Lower leg skin (tissue), 4 donors: ENCODE results near the gene PRXL2B. TPM values are rescaled to one million over a fixed set of nuclear protein-coding genes. Genes with fewer than 3 reads are reported as not detected.

ENCODE experiments used
- DNase-seq, 2 donors: peaks; one replicate each; pipeline ENCODE4 v3.0.0-alpha.2; 2019; ENCODE audit warnings: low spot score in 2 of 2
- H3K4me3 ChIP-seq: fragments of 200-600 bp; sonication (generic); 2 replicates; pipeline ENCODE4 v1.5.1; 2017; ENCODE audit warnings: mild to moderate bottlenecking, low read depth; ENCODE audit not compliant: poor library complexity, severe bottlenecking
- POLR2A ChIP-seq, 2 donors: fragments of 450-650 bp; IDR thresholded peaks; one replicate each; pipeline ENCODE4 v1.6.1; 2016 to 2017; ENCODE audit warnings: antibody characterized with exemption in 2 of 2, mild to moderate bottlenecking in 1 of 2, moderate library complexity in 1 of 2
- WGBS, 2 donors: methylation state at CpG; one replicate each; pipeline ENCODE4 v1.1.5; 2018; 5-methylcytosine and 5-hydroxymethylcytosine counted together
- intact Hi-C: fragments of 100-400 bp; cut with DNase I; formaldehyde crosslinking; loops from one replicate; pipeline ENCODE4 v1.15.0; 2023; ENCODE audit warnings: low total_unique reads
- total RNA-seq, 4 donors: library from RNA; depleted of rRNA; stranded (reverse); fragments of >200 nt; gene quantifications; one replicate each; pipeline ENCODE4 v1.1.0, GENCODE V29; 2016
- TF ChIP-seq, protein P1 (sequence below), 3 donors: fragments of 450-650 bp; IDR thresholded peaks; one replicate each; pipeline ENCODE4 v1.5.1; 2016; ENCODE audit warnings: antibody characterized with exemption in 3 of 3, mild to moderate bottlenecking in 3 of 3, moderate library complexity in 2 of 3

Gene PRXL2B
- total RNA-seq, 4 donors from 2014 or later = 5.6 to 16.4 (median 12.0) TPM

DNA sequence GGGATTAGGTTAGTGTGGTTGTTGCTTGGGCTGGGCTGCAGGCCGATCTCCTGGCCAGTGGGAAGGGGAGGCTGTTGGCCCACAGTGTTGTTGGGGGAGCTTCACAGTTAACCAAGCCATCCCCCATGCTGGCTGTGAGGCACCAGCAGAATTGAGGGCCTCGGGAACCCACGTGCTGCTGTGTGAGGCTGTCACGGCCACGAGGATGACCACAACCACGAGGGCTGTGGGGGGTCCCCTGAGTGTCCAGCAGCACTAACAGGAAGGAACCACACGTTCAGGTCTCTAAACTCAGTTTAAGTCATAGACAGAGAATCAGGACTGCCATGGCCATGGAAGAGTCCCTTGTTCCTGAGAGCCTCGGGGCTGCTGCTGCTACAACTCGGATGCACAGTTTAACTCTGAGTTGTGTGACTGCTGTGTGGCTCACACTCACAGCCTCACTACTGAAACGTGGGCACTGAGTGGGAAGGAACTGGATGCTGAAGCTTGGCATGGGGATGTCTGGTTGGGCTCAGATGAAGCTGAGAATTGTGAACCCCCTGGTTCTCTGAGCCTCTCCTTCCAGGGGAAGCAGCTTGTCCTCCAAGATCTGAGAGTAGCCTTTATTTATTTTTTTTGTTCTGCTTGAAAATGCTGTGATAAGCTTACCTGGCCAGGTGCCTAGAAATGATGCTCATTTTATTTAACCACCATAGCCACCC, 51.0 kb downstream of the PRXL2B start:
- no peak for TF ChIP-seq POLR2A (IDR thresholded peaks at IDR 0.05)
- TF ChIP-seq, protein P1, sequence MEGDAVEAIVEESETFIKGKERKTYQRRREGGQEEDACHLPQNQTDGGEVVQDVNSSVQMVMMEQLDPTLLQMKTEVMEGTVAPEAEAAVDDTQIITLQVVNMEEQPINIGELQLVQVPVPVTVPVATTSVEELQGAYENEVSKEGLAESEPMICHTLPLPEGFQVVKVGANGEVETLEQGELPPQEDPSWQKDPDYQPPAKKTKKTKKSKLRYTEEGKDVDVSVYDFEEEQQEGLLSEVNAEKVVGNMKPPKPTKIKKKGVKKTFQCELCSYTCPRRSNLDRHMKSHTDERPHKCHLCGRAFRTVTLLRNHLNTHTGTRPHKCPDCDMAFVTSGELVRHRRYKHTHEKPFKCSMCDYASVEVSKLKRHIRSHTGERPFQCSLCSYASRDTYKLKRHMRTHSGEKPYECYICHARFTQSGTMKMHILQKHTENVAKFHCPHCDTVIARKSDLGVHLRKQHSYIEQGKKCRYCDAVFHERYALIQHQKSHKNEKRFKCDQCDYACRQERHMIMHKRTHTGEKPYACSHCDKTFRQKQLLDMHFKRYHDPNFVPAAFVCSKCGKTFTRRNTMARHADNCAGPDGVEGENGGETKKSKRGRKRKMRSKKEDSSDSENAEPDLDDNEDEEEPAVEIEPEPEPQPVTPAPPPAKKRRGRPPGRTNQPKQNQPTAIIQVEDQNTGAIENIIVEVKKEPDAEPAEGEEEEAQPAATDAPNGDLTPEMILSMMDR (IDR thresholded peaks at IDR 0.05) = no peak
- no peak overlapping the region for H3K4me3 ChIP-seq
- WGBS, 2 donors = 56 to 60% methylated on average over 5 to 10 of the region's 10 CpGs
- intact Hi-C loops = no loop called here
- DNase-seq = peak in 1 of 2 donors; percentile 76

DNA sequence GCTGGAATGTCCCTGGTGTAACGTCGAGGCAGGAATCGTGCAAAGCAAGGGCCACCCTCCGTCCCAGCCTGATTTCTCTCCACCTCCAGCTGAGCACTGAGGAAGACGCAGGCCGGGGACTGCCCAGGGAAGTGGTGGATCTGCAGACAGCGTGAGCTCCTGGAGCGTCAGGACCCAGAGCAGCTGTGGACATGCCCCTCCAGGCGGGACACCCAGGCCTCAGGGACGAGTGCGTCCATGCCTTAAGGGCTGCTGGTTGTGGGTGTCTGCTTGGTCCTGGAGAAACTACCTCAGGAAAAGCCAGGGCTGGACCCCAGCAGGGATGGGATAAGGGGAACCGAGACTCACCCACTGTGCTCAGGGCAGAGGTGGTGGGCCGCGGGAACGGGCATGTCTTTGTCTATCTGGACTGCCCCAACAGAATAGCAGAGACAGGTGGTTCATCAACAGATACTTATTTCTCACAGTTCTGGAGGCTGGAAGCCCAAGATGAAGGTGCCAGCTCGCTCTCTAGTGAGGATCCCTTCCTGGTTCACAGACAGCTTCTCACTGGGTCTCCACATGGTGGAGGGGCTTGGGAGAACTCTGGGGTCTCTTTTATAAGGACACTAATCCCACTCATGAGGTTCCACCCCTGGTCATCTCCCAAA, 52.0 kb downstream of the PRXL2B start:
- H3K4me3 ChIP-seq = no peak overlapping the region
- intact Hi-C loops = no loop called here
- TF ChIP-seq POLR2A (IDR thresholded peaks at IDR 0.05) = no peak
- TF ChIP-seq, protein P1 (IDR thresholded peaks at IDR 0.05) = no peak
- peak in 1 of 2 donors; percentile 84 for DNase-seq
- WGBS, 2 donors = 65 to 73% methylated on average over 16 of the region's 16 CpGs

DNA sequence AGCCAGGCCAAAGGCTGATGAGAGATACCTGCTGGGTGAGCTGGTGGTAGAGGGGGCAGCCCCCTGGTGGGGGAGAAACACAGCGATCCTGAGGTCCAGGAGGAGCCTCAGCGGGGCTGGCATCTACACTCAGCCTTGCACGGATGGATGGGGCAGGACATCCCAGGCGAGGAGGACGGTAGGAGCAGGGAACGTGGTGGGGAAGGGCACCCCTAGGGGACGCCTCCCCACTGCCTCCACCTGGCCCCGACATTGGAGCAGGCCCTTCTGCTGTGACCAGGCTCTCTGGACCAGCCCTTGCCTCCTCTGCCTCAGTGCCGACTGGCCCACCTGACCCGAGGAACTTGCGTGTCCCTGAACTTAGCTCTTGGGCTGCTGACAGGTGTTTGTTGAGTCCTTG, 52.6 kb downstream of the PRXL2B start:
- DNase-seq = peak in 1 of 2 donors; percentile 83
- no peak for TF ChIP-seq POLR2A (IDR thresholded peaks at IDR 0.05)
- TF ChIP-seq, protein P1 (IDR thresholded peaks at IDR 0.05) = no peak
- no peak overlapping the region for H3K4me3 ChIP-seq
- 51 to 61% methylated on average over 11 of the region's 11 CpGs for WGBS, 2 donors
- intact Hi-C loops = no loop called here

DNA sequence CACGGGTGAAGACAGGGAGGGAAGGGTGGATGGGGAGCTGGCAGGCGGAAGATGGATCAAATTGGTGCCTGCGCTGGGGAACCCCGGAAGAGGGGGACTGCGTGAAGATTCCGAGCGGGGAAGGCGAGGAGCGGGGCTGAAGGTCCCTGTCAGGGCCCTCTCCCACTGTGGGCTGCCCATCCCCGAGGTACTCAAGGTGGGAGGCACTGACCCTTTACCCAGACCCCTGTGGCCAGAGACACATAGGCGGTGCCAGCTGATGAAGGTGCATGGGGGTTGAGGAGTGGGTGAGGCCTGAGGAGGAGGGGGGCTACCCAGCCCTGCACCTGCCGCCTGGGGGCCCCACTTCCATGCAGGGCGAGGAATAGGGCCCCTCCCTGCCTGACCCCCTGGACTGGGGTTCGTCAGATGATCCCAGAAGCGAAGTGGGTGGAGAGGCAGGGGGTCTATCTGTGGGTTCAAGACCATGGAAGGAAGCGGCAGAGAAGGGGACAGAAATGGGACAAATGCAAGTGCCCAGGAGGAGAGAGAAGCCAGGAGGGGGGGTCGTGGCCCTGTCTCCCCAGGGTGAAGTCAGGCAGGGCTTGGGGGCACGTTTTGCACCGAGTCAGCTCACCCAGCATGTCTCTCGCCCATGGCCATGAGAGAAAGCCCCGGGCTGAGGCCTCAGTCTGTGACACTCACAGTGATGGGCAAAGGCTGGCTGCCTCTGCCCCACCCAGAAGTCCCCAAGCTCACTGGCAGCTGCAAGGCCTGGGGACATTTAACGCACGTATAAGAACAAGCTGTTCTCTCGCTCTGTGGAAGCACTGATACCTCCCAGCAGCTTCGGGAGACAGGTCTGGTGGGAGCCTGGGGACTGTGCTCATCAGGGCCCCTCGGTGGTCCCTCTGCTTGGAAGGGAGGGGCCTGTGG, 53.3 kb downstream of the PRXL2B start:
- intact Hi-C loops = no loop called here
- DNase-seq = peak in 1 of 2 donors; percentile 81
- TF ChIP-seq POLR2A (IDR thresholded peaks at IDR 0.05) = no peak
- TF ChIP-seq, protein P1 (IDR thresholded peaks at IDR 0.05) = no peak

DNA sequence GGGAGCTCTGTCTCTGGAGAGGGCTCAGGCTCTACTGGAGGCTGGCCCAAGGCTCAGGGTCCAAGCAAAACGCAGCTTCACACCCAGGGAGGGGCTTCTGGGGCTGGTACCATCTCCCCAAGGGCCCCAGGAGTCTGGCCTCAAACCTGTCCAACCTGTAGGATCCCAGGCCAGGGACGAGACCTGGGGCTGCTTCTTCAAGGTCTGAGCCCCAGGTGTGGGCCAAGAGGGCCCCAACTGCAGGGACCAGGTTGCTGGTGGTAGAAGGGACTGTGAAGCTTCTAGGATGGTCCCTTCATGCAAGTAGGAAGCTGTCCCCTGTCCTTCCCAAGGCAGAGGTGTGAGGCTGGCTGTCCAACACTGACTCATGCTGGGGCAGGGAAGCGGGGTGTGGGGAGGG, 54.0 kb downstream of the PRXL2B start:
- H3K4me3 ChIP-seq = no peak overlapping the region
- intact Hi-C loops = no loop called here
- WGBS, 2 donors = 58 to 86% methylated on average over 2 of the region's 3 CpGs
- peak in 1 of 2 donors; percentile 80 for DNase-seq
- TF ChIP-seq, protein P1 (IDR thresholded peaks at IDR 0.05) = no peak
- no peak for TF ChIP-seq POLR2A (IDR thresholded peaks at IDR 0.05)

More for the DNA sequence above, 53.3 kb downstream of the PRXL2B start:
- WGBS, 2 donors = 71 to 75% methylated on average over 26 of the region's 26 CpGs
- no peak overlapping the region for H3K4me3 ChIP-seq

Other genes starting within 250 kb of the PRXL2B start
- gene MORN1, start 195.2 kb upstream of the PRXL2B start, total RNA-seq = 1 to 10 TPM; 5.7 to 9.7 (median 7.1) TPM
- gene RER1, start 194.9 kb upstream of the PRXL2B start, total RNA-seq = 100 to 1,000 TPM in 1 of 4 donors, 10 to 100 TPM in 3; 67.4 to 114 (median 70.7) TPM
- gene PEX10, start 174.2 kb upstream of the PRXL2B start, total RNA-seq = 10 to 100 TPM; 18.3 to 35.9 (median 27.7) TPM
- gene PLCH2, start 110.5 kb upstream of the PRXL2B start, total RNA-seq = 100 to 1,000 TPM in 2 of 4 donors, 10 to 100 TPM in 2; 83.2 to 170 (median 115) TPM
- gene PANK4, start 60.2 kb upstream of the PRXL2B start, total RNA-seq = 10 to 100 TPM; 26.8 to 34.7 (median 32.5) TPM
- gene HES5, start 56.5 kb upstream of the PRXL2B start, total RNA-seq = 10 to 100 TPM in 2 of 4 donors, 1 to 10 TPM in 2; 8.1 to 32.5 (median 9.6) TPM
- 10 to 100 TPM; 35.2 to 43.6 (median 38.3) TPM for gene TNFRSF14, start 30.4 kb upstream of the PRXL2B start, total RNA-seq
- 1 to 10 TPM in 3 of 4 donors, under 1 TPM in 1; 0.27 to 3.5 (median 1.6) TPM for gene MMEL1, start 46.2 kb downstream of the PRXL2B start, total RNA-seq
- under 1 TPM; 0.07 to 0.23 (median 0.17) TPM for gene TTC34, start 214.9 kb downstream of the PRXL2B start, total RNA-seq